DMS53 (cell line): ENCODE data around the gene TFAP2B.
A peak's percentile ranks its signal among the peaks of the same experiment; 100 is the strongest.

Source experiments
- DNase-seq: peaks from one replicate; lab custom pipeline; 2025; lab: John Stamatoyannopoulos, UW

Gene TFAP2B

DNA sequence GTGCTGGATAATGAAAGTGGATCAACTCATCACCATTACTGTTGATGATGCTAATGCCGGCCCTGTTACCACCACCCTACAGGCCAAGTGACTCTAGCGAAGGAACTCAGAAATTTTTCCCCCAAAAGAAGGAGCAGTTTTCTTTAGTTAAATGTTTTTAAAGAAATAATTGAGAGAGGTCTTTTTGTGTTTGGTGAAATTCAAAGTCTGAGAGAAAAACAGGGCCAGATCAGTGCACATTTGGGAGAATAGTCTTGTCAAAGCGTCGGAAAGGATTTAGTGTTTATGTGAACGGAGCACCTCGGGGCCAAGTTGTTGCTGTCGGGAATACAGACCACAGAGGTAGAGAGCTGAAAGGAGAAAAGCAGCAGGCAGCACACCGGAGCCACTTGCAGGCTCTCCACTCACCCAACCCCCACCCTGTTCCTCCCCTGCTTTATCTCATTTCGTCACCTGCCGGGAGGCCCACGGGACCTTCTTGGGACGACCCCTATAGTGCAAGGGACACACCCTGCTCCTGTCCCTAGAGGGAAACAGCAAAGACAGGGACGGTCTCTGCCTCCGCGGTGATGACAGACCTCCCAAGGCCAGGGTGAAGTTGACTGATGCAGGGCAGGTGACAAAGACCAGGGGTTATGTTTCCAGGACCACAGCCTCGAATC lies 6.8 kb downstream of the TFAP2B start:
- DNase-seq, result no peak

DNA sequence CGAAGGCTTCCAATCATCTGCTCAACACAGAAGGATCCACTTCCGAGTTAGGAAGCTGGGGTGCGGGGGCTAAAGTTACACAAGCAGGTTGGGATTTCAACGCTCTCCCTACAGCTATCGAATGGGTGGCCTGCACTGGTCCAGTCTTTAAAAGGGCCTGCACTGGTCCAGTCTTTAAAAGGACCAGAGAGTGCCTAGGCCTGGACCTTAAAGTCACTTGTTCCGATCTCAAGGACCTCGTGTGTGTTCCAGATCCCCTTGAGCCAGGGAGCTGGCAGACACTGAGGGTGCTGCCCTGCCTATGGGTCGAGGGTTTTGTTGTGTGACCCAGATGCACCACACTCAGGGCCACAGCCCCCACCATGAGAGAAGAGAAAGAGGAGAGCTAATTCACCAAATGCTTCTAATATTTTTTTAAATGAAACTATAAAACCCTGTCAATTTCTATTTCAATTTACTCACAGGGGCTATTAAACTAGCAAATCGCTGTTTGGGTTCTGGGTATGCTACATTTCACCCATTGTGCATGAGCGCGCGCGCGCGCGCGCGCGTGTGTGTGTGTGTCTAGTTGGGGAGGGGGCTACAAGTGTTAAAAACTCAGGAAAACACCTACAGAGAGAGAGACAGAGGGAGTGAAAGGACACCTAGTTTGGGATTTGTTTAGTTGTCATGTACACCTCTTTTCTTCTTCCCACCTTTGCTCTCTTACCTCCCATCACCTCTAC lies 7.5 kb downstream of the TFAP2B start:
- no peak for DNase-seq

DNA sequence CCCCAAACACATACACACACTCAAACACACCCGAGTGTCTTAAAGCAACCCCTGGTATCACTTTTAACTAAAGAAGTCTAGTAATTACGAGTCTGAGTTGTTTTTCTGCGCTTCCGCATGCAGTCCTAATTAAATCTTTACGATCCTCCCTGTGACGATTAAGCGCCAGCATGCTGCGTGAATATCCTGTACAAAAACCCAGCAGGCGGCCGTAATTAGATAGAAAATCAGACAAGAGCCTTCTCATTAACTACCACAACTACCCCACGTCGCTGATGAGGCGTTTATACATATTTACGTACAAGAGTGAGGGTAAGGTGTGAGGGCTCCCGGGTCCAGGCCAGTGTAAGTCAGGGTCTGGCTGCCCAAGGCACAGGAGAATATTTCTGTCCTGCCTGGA lies 8.1 kb downstream of the TFAP2B start:
- no peak for DNase-seq

DNA sequence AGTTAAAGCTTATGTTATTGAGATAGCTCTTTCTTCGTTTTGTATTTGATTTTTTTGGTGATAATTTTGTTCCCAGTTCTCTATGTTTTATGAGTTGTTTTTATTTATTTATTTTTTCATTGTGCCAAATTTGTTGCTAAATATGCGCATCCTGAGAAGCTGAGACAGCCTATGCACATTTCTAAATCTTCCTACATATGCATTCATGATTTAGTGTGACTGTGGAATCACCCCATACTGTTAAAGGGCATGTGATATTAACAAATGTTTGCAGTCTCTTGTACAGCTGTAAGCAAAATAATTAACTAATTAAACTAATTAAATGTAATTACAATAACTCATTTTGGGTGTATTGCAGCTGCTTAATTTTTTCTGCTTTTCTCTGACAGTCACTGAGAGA lies 10.4 kb downstream of the TFAP2B start:
- no peak for DNase-seq

DNA sequence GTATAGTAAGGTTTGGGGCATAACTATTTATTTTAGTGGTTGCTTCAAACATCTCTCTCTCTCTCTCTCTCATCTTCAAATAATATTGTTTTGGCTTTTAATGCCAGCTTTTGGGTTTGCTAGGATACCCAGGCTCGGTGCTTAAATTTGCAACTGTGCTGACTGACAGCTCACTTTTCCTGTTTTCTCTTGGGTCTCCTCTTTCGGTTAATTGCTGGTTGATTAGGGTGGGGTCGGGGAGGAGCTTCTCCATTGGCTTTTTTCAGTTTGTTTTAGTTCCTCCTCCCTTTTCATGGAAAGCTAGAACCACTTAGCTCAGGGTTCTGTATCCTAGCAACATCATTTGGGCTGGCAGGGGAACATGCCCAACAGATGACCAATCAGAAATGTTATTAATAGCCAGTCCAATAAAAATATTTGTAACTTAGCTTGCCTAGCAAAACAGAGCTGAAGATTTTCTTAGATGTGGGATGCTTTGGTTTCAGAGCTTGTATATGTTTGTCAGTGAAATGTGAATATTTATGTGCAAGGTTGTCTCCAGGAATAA lies 11.3 kb downstream of the TFAP2B start:
- DNase-seq, result no peak

DNA sequence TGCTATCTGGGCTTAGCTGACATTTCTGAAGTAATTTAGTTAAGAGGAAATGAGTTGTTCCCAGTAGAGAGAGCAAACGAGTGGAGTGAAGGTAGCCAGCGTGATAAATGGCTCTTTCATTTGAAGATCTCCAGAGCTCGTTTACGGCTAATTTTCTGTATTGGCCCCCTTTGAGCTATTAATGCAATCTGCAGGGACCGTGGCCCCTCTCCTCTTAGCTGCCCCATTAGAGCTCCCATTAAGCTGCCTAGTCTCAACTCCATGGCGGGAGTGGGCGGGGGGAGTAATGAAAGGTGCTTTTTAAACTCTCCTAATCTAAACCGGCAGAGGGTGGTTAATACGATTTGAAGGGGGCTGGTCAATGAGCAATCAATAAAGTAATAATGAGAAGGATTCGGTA lies 12.5 kb downstream of the TFAP2B start:
- no peak for DNase-seq

DNA sequence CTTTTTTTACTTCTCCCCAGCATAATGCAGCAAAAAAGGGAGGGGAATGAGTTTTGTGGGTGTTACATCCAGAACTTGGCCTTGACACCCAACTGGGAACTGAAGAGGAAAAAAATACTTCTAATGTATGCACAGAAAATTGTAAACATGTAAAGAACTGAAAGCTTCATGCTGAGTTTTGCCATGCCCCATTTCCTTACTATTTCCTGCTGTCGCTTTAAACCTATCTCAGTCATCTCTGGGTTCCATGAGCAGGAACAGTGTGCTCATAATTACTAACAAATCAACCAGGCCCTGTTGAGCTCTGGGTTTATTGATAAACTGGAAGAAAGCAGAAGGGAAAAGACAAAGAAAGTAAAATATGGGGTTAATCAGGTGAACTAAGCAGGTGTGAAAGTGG lies 14.2 kb downstream of the TFAP2B start:
- DNase-seq, result no peak

DNA sequence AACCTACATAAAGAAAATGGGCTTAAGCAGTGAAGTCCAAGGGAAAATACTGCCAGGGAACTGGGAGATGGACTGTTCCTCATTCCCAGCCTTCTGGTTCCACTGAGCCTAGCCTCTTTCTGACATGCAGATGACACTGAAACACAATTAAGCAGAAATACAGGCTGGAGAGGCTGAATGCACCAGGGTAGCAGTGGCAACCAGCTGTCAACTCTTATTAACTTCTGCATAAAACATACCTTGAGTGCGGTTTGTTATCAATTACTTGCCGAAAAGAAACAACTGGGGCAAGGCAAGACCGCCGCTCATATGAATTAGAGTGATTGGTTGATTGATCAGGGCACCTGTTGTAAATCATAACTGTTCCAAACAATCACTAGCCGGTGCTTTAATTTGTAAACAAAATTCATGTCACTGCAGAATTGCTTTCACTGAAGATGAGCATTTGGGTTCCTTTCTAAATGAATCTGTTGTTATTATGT lies 16.3 kb downstream of the TFAP2B start:
- DNase-seq, result no peak

DNA sequence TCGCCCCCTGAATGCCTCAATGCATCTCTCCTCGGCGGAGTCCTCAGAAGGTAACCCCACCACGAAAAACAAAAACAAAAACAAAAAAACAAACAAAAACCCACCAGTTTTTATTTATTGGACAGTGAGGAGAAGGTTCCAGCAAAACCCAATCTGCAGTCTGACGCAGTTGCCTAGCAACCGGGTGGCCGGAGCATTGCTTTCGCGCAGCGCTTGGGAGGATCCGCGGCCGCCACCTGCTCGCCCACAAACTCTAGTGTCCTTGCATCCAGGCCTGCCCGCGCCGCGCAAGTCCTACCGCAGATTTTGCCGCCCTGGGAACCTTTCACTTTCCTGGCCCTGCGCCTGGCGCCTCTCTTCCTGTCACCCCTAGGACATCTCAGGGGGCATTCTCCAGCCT lies 17.6 kb downstream of the TFAP2B start:
- no peak for DNase-seq

DNA sequence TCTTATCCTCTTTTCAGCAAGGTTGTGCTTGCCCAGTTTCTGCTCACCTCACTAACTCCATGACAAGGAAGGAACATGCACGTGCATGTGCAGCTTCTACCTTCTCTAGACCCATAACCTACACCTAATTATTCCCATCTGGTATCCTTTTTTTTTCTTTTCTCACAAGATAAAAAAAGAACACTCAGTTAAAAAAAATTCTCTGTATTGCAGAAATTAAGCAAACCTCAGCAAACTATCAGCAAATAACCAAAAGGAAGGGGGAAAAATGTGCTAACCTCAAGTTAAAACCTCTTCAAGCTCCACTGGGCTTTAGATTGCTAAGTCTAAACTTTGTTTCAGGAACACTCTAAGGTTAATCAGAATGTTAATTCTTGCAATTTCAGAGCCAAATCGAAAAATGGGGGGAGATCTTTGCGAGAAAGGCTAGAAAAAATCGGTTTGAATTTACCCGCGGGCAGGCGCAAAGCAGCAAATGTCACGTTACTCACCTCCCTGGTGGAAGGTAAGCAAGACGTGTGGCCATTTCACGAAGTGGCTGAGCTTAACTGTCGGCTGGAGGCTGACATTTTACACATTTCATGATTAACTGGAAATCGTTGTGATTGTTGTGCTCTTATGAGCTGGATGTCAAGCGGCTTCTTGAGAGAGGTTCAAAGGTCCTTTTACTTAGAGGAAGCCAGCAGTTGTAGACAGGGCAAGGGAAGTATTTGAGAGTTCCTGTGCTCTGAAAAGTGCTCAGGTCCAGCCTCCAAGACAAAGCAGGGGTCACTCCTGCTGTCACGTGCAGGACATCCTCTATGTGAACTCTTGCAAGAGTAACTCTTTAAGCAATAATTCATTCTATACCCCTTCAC lies 19.1 kb downstream of the TFAP2B start:
- DNase-seq, result peak; percentile 51

DNA sequence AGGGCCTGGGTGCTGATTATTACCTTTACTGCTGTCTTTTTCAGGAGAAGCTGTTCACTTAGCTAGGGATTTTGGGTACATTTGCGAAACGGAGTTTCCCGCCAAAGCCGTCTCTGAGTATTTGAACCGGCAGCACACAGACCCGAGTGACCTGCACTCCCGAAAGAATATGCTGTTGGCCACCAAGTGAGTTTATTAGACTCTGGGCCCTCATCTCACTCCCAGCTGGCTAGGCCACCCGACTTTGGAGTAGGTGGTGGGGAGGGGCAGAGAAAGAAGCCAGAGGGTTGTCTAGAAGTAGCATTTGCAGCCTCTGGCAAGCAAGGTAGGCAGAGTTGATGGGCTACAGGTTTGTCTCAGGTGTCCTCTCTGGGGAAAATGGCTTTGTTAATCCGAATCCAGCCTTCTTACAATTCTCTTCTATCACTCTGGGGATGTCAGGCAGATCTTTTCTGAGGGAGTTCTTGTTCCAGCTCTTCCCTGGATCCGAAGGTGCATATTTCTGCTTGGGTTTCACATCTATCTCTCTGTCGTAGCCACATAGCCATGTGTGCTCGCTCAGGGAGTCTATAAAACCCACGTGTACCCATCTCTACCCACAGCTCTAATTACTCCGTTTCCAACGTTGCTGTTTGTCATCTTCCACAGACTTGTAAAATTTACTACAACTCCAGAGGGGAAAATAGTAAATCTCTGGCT lies 21.6 kb downstream of the TFAP2B start:
- DNase-seq, result no peak

DNA sequence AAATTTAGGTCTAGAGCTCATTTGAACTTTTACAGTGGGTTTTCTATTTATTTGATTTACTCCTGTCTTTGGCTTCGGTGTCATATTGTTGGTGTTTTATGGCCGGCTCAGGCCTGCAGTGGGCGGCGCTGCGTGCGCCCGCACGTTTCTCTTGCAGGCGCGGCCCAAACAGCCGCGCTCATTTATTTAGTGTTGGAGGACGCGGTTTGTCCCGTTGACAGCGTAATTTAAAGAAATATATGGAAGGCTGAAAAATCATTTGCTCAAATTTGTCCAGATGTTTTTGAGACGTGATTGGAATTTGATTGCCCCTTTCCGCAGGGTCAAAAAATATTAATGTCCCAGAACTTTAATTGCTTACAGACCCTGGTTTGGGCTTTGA lies 22.1 kb downstream of the TFAP2B start:
- no peak for DNase-seq

DNA sequence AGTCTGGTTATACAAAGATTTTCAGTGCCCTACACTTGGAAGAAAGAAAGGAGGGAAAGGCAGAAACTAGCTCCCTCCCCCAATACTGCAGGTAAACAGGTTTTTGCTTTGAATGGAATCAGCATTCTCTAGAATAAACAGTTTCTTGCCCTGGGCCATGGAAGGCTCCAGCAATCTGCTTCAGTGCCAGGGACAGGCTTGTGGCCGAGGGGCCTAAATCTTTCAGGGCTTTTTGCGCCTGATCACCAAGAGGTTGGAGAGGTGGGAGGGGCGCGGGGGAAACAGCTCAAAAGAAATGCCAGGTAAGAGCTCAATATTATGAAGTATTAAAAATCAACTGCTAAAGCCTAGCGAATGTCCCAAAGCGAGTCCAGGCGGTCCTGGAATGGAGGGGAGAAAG lies 23.8 kb downstream of the TFAP2B start:
- DNase-seq, result no peak

DNA sequence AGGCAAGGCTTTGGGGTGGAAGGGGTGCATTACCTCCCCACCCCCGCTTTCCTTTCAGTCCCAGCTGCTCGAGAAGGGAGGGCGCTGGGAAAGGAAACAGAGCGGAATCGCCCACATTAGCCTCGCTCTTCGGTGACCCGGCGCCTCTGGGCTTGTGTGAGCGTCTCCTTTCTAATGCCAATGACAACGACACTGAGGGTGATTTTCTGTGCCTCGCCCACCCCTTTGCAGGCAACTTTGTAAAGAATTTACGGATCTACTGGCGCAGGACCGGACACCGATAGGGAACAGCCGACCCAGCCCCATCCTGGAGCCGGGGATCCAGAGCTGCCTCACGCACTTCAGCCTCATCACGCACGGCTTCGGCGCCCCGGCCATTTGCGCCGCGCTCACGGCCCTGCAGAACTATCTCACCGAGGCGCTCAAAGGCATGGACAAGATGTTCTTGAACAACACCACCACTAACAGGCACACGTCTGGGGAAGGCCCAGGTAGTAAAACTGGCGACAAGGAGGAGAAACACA lies 24.3 kb downstream of the TFAP2B start:
- DNase-seq, result no peak

DNA sequence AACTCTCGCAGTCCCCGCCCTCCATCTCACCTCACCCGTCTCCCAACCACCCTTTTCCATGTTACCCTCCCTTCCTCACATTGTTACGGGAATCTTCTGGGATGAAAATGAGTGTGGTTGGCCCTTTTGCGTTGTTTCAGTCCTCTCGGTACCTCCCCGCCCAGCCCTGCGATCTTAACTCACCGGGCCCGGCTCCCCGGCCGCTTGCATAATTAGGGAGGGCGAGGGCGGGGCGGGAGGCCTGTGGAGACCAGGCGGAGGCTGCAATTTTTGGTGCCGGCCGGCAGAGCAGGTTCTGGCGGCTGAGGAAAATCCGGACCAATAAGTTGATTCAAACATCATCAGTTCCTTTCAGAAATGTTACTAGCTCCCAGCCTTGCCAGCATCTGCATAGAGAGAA lies 25.2 kb downstream of the TFAP2B start:
- no peak for DNase-seq

DNA sequence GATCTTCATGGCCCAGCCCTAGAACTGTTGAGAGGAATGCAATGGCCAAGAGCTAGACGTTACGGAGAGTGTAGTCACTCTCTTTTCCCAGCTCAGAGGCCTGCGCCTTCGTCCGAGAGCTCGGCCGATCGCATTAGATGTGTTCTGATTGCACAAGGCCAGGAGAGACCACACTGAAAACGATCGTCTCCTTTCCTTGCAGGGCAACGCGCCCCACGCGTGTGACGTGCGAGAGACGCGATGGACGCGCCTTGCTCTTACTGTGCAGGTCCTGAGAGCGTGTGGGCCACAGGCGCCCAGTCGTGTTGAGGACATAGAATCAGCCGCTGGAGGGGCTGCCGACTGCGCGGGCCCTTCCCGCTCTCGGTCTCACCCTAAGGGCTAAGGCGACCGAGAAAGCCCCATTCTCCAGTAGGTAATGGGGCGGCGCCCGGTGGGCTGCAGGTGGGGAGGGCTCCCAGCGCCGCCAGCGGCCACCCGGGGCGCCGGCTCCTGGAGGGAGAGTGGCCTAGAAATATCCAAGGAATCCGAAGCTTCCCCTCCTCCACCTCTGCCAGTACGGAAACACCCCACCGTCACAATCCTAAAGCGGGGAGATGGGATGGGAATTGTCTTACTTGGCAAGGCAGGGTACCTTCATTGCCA lies 26.9 kb downstream of the TFAP2B start:
- no peak for DNase-seq

DNA sequence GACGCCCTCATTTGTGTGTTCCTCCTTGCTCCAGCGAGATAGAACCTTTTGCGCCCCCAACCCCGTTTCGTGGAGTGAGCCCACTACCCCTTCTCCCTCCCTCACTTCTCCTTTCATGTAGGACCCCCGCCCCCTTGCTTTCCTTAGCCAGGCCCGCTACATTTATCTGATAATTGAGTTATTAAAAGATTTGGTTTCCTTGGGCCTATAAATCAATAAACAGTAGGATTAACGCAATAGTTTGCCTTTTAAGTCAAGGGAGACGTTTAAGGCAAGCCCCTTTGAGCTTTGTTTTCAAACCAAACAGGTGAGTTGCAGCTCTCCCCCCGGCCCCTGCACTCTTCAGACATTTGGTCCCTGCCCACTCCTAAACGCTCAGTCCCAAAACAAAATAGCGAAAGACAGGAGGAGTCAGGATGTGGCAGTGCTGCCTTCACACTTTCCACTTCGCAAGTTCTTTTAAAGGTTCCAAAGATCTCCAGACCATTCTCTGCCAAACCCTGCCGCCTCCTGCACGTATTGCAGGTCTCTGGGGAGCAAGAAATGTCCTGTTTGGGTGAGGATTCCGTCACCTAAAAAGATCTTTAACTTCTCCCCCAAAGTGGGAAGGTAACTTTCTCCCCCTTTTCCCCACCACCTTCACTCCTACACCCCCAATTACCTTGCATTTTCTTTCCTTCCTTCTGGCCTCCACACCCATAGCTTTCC lies 27.6 kb downstream of the TFAP2B start:
- DNase-seq, result no peak

DNA sequence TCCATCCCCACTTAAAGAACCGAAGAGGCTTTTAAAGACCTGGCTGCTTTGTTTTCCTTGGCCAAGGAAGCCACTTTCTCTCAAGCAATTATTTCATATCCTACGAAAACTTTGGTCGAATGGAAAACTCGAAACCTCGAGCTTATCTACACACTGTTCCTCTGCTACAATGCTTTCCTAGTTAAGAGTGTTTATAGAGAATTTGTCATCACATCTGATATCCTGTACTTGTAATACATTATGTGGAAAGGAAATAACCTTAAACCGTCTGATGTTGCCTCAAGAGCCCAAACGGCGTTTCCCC lies 28.1 kb downstream of the TFAP2B start:
- DNase-seq, result no peak

DNA sequence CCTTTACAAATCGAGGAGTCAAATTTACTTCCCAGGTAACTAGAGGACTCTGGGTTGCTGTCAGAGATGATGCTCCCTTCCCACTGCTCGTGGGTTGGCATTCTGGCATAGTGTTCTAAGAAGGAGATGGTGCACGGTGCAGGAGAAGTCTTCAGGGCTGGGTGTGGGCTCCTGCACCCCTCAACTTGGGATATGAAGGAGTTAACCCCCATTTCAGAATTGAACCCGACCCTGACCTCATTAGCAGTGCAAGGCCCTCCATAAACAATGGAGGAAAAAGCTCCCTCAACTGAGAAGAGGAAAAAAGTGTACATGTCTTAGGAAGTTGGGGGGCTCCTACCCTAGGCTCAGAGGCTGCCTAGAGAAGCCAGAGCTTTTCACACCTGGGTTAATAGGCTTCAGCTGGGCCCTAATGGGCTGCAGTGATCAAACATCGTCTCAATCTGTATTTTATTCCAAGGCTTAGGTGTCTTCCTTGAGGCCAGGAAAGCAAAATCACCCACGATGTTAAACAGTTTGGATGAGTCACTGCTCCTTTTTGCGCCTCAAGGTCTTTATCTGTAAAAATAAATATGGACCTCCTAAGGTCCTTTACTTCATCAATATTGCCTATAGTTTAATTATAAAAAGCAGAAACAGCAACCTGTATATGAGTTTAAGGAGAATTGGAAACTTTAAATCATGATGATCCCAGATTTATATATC lies 29.4 kb downstream of the TFAP2B start:
- DNase-seq, result no peak
